ENCODE data around the gene PAPOLG. TPM values are rescaled to one million over a fixed set of nuclear protein-coding genes. Genes with fewer than 3 reads are reported as not detected.

PAPOLG gene
- total RNA-seq, 4 donors from 2014 or later: 7.7 to 32.1 (median 15.0) TPM

DNA sequence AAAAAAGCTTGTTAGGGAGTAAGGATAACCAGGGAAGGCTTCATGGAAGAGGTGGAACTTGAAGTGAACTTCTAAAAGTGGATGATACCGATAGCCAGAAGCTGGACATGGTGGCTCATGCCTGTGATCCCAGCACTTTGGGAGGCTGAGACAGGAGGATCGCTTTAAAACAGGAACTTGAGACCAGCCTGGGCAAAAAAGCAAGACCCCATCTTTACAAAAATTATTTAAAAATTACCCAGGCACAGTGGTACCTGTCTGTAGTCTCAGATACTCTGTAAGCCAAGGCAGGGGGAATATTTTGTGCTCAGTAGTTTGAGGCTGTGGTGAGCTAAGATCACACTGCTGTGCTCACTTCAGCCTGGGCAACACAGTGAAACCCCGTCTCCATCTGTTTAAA is 10.2 kb downstream of the PAPOLG start:
- TF ChIP-seq POLR2A (IDR thresholded peaks at IDR 0.05) (no peak), CTCF (IDR thresholded peaks at IDR 0.05) (no peak)
- intact Hi-C loops (cut with DNase I; ENCODE audit: low total_unique reads): no loop called here
- H3K27ac ChIP-seq: no peak overlapping the region
- no peak for DNase-seq
- H3K9me3 ChIP-seq: no peaks in the 10 kb centered on the region
- H3K4me1 ChIP-seq: no peaks in the 10 kb centered on the region
- no peak overlapping the region for H3K4me3 ChIP-seq
- H3K27me3 ChIP-seq: no peaks in the 10 kb centered on the region
- no peaks in the 10 kb centered on the region for H3K36me3 ChIP-seq

DNA sequence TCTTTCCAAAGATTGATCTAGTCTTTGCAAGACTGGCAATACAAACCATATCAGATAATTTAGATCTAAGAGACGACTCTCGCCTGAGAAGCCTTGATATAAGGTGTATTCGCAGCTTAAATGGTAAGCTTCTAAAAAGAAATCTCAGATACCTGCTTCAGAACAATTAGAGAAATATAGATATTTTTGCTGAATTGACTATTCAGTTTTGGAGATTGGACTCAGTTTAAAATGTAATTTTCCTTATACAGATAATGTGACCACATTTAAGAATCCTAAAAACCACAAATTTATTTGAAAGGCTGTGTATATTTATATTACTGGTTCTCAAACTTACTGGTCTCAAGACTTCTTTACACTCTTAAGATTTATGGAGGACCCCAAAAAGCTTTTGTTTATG is 15.4 kb downstream of the PAPOLG start:
- H3K9me3 ChIP-seq: no peaks in the 10 kb centered on the region
- intact Hi-C loops (cut with DNase I; ENCODE audit: low total_unique reads): no loop called here
- no peaks in the 10 kb centered on the region for H3K27me3 ChIP-seq
- H3K27ac ChIP-seq: no peak overlapping the region
- no peak overlapping the region for H3K4me3 ChIP-seq
- no peaks in the 10 kb centered on the region for H3K36me3 ChIP-seq
- DNase-seq: no peak
- no peaks in the 10 kb centered on the region for H3K4me1 ChIP-seq
- TF ChIP-seq POLR2A (IDR thresholded peaks at IDR 0.05) (no peak), CTCF (IDR thresholded peaks at IDR 0.05) (no peak)

DNA sequence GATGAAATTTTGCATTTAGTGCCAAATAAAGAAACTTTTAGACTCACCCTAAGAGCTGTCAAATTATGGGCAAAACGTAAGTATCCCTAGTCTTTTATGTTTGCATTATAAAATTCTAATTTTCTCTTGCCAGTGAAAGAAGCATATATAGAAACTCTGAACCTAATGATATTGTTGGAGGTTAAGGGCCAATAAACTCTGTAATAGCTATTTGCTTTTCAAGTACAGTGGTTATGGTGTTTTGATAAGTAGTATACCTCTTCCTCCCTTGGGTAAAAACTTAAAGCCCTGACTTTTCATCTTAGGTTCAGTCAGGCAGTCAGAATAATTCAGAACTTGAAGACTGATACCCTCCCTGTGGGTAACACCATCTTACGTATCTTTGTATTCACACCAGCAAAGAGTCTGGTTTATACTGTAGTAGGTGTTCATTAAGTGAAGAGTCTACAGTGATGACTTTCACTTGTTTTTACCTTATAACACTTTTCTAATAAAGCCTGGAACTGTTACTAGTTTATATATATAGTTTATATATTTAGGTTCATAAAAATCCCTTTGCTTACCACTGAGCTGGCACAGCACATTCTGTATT is 19.1 kb downstream of the PAPOLG start:
- Histone ChIP-seq H3K9me3 (no peaks in the 10 kb centered on the region), H3K4me3 (no peak overlapping the region), H3K27ac (no peak overlapping the region), H3K4me1 (no peaks in the 10 kb centered on the region), H3K36me3 (no peaks in the 10 kb centered on the region), H3K27me3 (no peaks in the 10 kb centered on the region)
- intact Hi-C loops (cut with DNase I; ENCODE audit: low total_unique reads): no loop called here
- DNase-seq: no peak
- TF ChIP-seq CTCF (IDR thresholded peaks at IDR 0.05) (no peak), POLR2A (IDR thresholded peaks at IDR 0.05) (no peak)

GRCh38 chr2:60778352-60778751 is 22.3 kb downstream of the PAPOLG start:
- Histone ChIP-seq H3K36me3 (no peaks in the 10 kb centered on the region), H3K9me3 (no peaks in the 10 kb centered on the region), H3K4me1 (no peaks in the 10 kb centered on the region), H3K27ac (no peak overlapping the region), H3K27me3 (no peaks in the 10 kb centered on the region), H3K4me3 (no peak overlapping the region)
- no peak for DNase-seq
- intact Hi-C loops (cut with DNase I; ENCODE audit: low total_unique reads): no loop called here
- TF ChIP-seq POLR2A (IDR thresholded peaks at IDR 0.05) (no peak), CTCF (IDR thresholded peaks at IDR 0.05) (no peak)

DNA sequence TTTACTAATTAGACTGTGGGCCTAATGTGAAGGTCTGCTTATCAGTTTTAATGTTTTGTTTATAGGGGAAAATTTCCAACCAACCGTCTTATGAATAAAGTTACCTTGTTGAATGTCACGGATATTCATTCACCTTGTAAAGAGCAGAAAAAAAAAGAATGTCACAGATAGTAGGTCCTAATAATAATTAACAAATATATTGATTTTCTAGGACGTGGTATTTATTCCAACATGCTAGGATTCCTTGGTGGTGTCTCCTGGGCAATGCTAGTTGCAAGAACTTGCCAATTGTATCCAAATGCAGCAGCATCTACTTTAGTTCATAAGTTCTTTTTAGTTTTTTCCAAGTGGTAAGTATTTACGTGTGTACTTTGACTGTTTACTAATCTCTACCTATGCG is 23.4 kb downstream of the PAPOLG start:
- Histone ChIP-seq H3K27ac (no peak overlapping the region), H3K9me3 (no peaks in the 10 kb centered on the region), H3K36me3 (no peaks in the 10 kb centered on the region), H3K4me3 (no peak overlapping the region), H3K4me1 (no peaks in the 10 kb centered on the region), H3K27me3 (no peaks in the 10 kb centered on the region)
- TF ChIP-seq CTCF (IDR thresholded peaks at IDR 0.05) (no peak), POLR2A (IDR thresholded peaks at IDR 0.05) (no peak)
- no peak for DNase-seq
- intact Hi-C loops (cut with DNase I; ENCODE audit: low total_unique reads): no loop called here
